ENCODE data around the gene NKIRAS2. TPM values are rescaled to one million over a fixed set of nuclear protein-coding genes. Genes with fewer than 3 reads are reported as not detected.

The NKIRAS2 gene
- total and polyA plus RNA-seq, 2 of the 13 experiments (the other 11 are each of a cell fraction or from before 2014, with no cell fraction given), result 27.9 to 42.0 TPM

- TF ChIP-seq ZFP41 (CRISPR knock-in tag; IDR thresholded peaks at IDR 0.05; ENCODE audit: borderline replicate concordance) (0 out of 2 replicates have a peak, but pooled peaks have one; percentile 30), ZNF549 (CRISPR knock-in tag; IDR thresholded peaks at IDR 0.05) (no peak), NR0B2 (CRISPR knock-in tag; IDR thresholded peaks at IDR 0.05) (peak; percentile 46; the same call in 1 of the 2 replicates), ZNF354B (CRISPR knock-in tag; IDR thresholded peaks at IDR 0.05) (no peak), MTF2 (CRISPR knock-in tag; IDR thresholded peaks at IDR 0.05; ENCODE audit: borderline replicate concordance) (peak; percentile 51; the same call in 1 of the 2 replicates), POLR2G (IDR thresholded peaks at IDR 0.05; ENCODE audit: low read depth, low read length) (peak; percentile 67; the same call in 1 of the 2 replicates), ZBTB7B (CRISPR knock-in tag; IDR thresholded peaks at IDR 0.05) (peak; percentile 79; the same call in 1 of the 2 replicates), SALL2 (CRISPR knock-in tag; IDR thresholded peaks at IDR 0.05) (peak; percentile 52; the same call in 1 of the 2 replicates), NPAS2 (CRISPR knock-in tag; IDR thresholded peaks at IDR 0.05; ENCODE audit: borderline replicate concordance) (no peak), ZNF766 (CRISPR knock-in tag; IDR thresholded peaks at IDR 0.05; ENCODE audit: borderline replicate concordance) (0 out of 2 replicates have a peak, but pooled peaks have one; percentile 45), XRCC5 (optimal IDR thresholded peaks at IDR 0.05; ENCODE audit: low read length) (peak; percentile 75), RELA (CRISPR knock-in tag; IDR thresholded peaks at IDR 0.05) (0 out of 2 replicates have a peak, but pooled peaks have one; percentile 56), HOXA3 (CRISPR knock-in tag; IDR thresholded peaks at IDR 0.05) (peak; percentile 94), ZNF552 (CRISPR knock-in tag; IDR thresholded peaks at IDR 0.05; ENCODE audit: borderline replicate concordance) (0 out of 2 replicates have a peak, but pooled peaks have one; percentile 28), SPEN (CRISPR knock-in tag; IDR thresholded peaks at IDR 0.05; ENCODE audit: low read depth) (peak; percentile 86), SETDB1 (CRISPR knock-in tag; IDR thresholded peaks at IDR 0.05; ENCODE audit: borderline replicate concordance) (no peak), ZNF18 (CRISPR knock-in tag; IDR thresholded peaks at IDR 0.05; ENCODE audit: insufficient replicate concordance) (no peak), KAT8 (CRISPR knock-in tag; IDR thresholded peaks at IDR 0.05) (peak; percentile 68; the same call in 1 of the 2 replicates), REPIN1 (CRISPR knock-in tag; IDR thresholded peaks at IDR 0.05; ENCODE audit: borderline replicate concordance, low read depth) (peak; percentile 65; the same call in 1 of the 2 replicates), SRSF1 (optimal IDR thresholded peaks at IDR 0.05; ENCODE audit: low read depth, low read length) (peak; percentile 42), TSC22D2 (CRISPR knock-in tag; IDR thresholded peaks at IDR 0.05; ENCODE audit: borderline replicate concordance) (0 out of 2 replicates have a peak, but pooled peaks have one; percentile 48), IRF9 (CRISPR knock-in tag; IDR thresholded peaks at IDR 0.05; ENCODE audit: borderline replicate concordance) (peak; percentile 63; the same call in 1 of the 2 replicates), PAX8 (CRISPR knock-in tag; IDR thresholded peaks at IDR 0.05; ENCODE audit: borderline replicate concordance) (peak; percentile 85; the same call in 1 of the 2 replicates), EED (CRISPR knock-in tag; IDR thresholded peaks at IDR 0.05) (peak; percentile 21; the same call in 1 of the 2 replicates), KDM4B (CRISPR knock-in tag; IDR thresholded peaks at IDR 0.05) (peak; percentile 59; the same call in 1 of the 2 replicates)
- TF ChIP-seq, protein P1, sequence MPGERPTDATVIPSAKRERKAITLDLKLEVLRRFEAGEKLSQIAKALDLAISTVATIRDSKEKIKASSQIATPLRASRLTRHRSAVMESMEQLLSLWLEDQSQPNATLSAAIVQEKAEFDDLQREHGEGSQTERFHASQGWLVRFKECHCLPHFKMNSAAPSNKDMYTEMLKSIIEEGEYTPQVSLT (CRISPR knock-in tag; IDR thresholded peaks at IDR 0.05; ENCODE audit: borderline replicate concordance, low read depth), result no peak
Measured at GRCh38 chr17:42050393-42051012, 30.6 kb downstream of the NKIRAS2 start, which contains the start of gene C17orf113 (continued).

Measured in HepG2 (cell line).